Right cardiac atrium (tissue), 5 donors: Measurements from ENCODE around the gene KIF1A. TPM values are rescaled to one million over a fixed set of nuclear protein-coding genes. Genes with fewer than 3 reads are reported as not detected.

Source experiments
- ATAC-seq, 2 donors: fragments of 200-7000 bp; cut with Tn5 transposase; one replicate each; pipeline versions ENCODE4 v1.8.0 to v1.9.1; 2020; ENCODE audit warnings: moderate library complexity in 2 of 2, mild to moderate bottlenecking in 1 of 2
- DNase-seq, 3 donors: peaks; one replicate each; pipeline ENCODE4 v3.0.0-alpha.2; 2020
- H3K27ac ChIP-seq: one replicate; pipeline ENCODE4 v1.5.1; 2013; ENCODE audit warnings: mild to moderate bottlenecking, low read length, control low read depth, moderate library complexity
- H3K27me3 ChIP-seq: one replicate; pipeline ENCODE4 v1.6.1; 2013; ENCODE audit not compliant: control insufficient read depth, insufficient read depth
- H3K4me1 ChIP-seq: one replicate; pipeline ENCODE4 v1.6.1; 2013; ENCODE audit warnings: low read length; ENCODE audit not compliant: control insufficient read depth, insufficient read depth
- H3K4me3 ChIP-seq: one replicate; pipeline ENCODE4 v1.5.1; 2013; ENCODE audit warnings: low read length, control low read depth
- H3K9me3 ChIP-seq: one replicate; pipeline ENCODE4 v1.6.1; 2013; ENCODE audit warnings: low read length; ENCODE audit not compliant: control insufficient read depth
- WGBS: extraction: QIAGEN DNeasy Blood & Tissue Kit; methylation state at CpG from one replicate; pipeline ENCODE4 v1.1.7; 2013; 5-methylcytosine and 5-hydroxymethylcytosine counted together
- intact Hi-C, 4 donors: fragments of 100-400 bp; cut with DNase I; formaldehyde crosslinking; loops; one replicate each; pipeline versions ENCODE4 v1.11.0 to v1.14.0; 2022 to 2023
- polyA plus RNA-seq: library from polyadenylated mRNA; stranded (reverse); fragments of 200-250 nt; gene quantifications from one replicate; pipeline ENCODE4 v1.2.3, GENCODE V29; 2013
- total RNA-seq, 4 donors: library from RNA; stranded (reverse); fragmentation: NEBNext Ultra II Directional; extraction: Animal tissue kit (Norgen Biotek cat#: 25700); gene quantifications; one replicate each; pipeline ENCODE4 v1.2.1, GENCODE V29; 2021
- donor health status: healthy with polysubstance abuse.
- donor health status: DM: no; HTN: yes; CAD: no.
- donor health status: DM: no; HTN: no; CAD: no.
- donor health status: DM: no; HTN: yes; CAD: no; lungs with severe emphysema.
- donor health status: DM: yes; HTN: yes; CAD: no.

KIF1A gene
- total and polyA plus RNA-seq, 5 donors: 45.3 to 83.0 (median 59.3) TPM

GRCh38 chr2:240789501-240790369 lies 30.3 kb downstream of the KIF1A start:
- Histone ChIP-seq H3K27me3 (no peaks in the 10 kb centered on the region), H3K27ac (no peak overlapping the region), H3K9me3 (no peaks in the 10 kb centered on the region), H3K4me3 (no peak overlapping the region), H3K4me1 (no peaks in the 10 kb centered on the region)
- DNase-seq: peak in 2 of 3 donors; percentile 12 to 34
- intact Hi-C loops: no loop called here
- WGBS: 90% methylated on average over 23 of the region's 23 CpGs
- ATAC-seq: no peak

- no peak for ATAC-seq
- 92% methylated on average over 13 of the region's 13 CpGs for WGBS
- DNase-seq: peak in 1 of 3 donors; percentile 48
- Histone ChIP-seq H3K27ac (no peak overlapping the region), H3K27me3 (no peaks in the 10 kb centered on the region), H3K4me3 (no peak overlapping the region), H3K9me3 (no peaks in the 10 kb centered on the region), H3K4me1 (no peaks in the 10 kb centered on the region)
- intact Hi-C loops: no loop called here
Observed at GRCh38 chr2:240789051-240789453, 31.0 kb downstream of the KIF1A start.

- H3K9me3 ChIP-seq: no peaks in the 10 kb centered on the region
- intact Hi-C loops: no loop called here
- no peak for DNase-seq
Observed at GRCh38 chr2:240788482-240788881, 31.5 kb downstream of the KIF1A start.

GRCh38 chr2:240787521-240788472 lies 32.2 kb downstream of the KIF1A start:
- DNase-seq (peak in 2 of 3 donors; percentile 8 to 32), ATAC-seq (no peak)
- intact Hi-C loops: no loop called here
- Histone ChIP-seq H3K9me3 (no peaks in the 10 kb centered on the region), H3K4me1 (no peaks in the 10 kb centered on the region), H3K27ac (no peak overlapping the region), H3K4me3 (no peak overlapping the region), H3K27me3 (no peaks in the 10 kb centered on the region)
- 92% methylated on average over 23 of the region's 23 CpGs for whole genome bisulfite sequencing

More at GRCh38 chr2:240788482-240788881, 31.5 kb downstream of the KIF1A start:
- H3K4me3 ChIP-seq: no peak overlapping the region
- no peak overlapping the region for H3K27ac ChIP-seq
- WGBS: 85% methylated on average over 4 of the region's 4 CpGs
- ATAC-seq: no peak
- H3K27me3 ChIP-seq: no peaks in the 10 kb centered on the region
- no peaks in the 10 kb centered on the region for H3K4me1 ChIP-seq

GRCh38 chr2:240786871-240787311 lies 33.1 kb downstream of the KIF1A start:
- Histone ChIP-seq H3K4me3 (no peak overlapping the region), H3K27ac (no peak overlapping the region), H3K27me3 (no peaks in the 10 kb centered on the region), H3K9me3 (no peaks in the 10 kb centered on the region), H3K4me1 (no peaks in the 10 kb centered on the region)
- ATAC-seq (no peak), DNase-seq (peak in 1 of 3 donors; percentile 29)
- intact Hi-C loops: no loop called here
- 85% methylated on average over 17 of the region's 17 CpGs for WGBS

- intact Hi-C loops: no loop called here
- ATAC-seq (peak in 1 of 2 donors; percentile 17), DNase-seq (peak in 1 of 3 donors; percentile 40)
- WGBS: 80% methylated on average over 8 of the region's 8 CpGs
- no peaks in the 10 kb centered on the region for H3K27me3 ChIP-seq
- no peaks in the 10 kb centered on the region for H3K4me1 ChIP-seq
- no peak overlapping the region for H3K4me3 ChIP-seq
- no peak overlapping the region for H3K27ac ChIP-seq
- no peaks in the 10 kb centered on the region for H3K9me3 ChIP-seq
Observed at GRCh38 chr2:240786355-240786841, 33.6 kb downstream of the KIF1A start.

GRCh38 chr2:240785424-240786335 lies 34.3 kb downstream of the KIF1A start:
- no peak overlapping the region for H3K27ac ChIP-seq
- ATAC-seq (no peak), DNase-seq (peak; percentile 9 to 48 (median 40))
- H3K4me1 ChIP-seq: no peaks in the 10 kb centered on the region
- intact Hi-C loops: no loop called here
- no peaks in the 10 kb centered on the region for H3K9me3 ChIP-seq
- no peaks in the 10 kb centered on the region for H3K27me3 ChIP-seq
- no peak overlapping the region for H3K4me3 ChIP-seq
- 80% methylated on average over 25 of the region's 25 CpGs for WGBS

- intact Hi-C loops: no loop called here
- H3K4me1 ChIP-seq: no peaks in the 10 kb centered on the region
- H3K4me3 ChIP-seq: no peak overlapping the region
- WGBS: 87% methylated on average over 25 of the region's 25 CpGs
- ATAC-seq (no peak), DNase-seq (peak; percentile 10 to 43 (median 40))
- no peaks in the 10 kb centered on the region for H3K9me3 ChIP-seq
- H3K27me3 ChIP-seq: no peaks in the 10 kb centered on the region
- no peak overlapping the region for H3K27ac ChIP-seq
Observed at GRCh38 chr2:240784629-240785423, 35.2 kb downstream of the KIF1A start.

- no peak overlapping the region for H3K4me3 ChIP-seq
- no peaks in the 10 kb centered on the region for H3K9me3 ChIP-seq
- DNase-seq: peak; percentile 8 to 46 (median 26)
- ATAC-seq: no peak
- no peaks in the 10 kb centered on the region for H3K4me1 ChIP-seq
- 90% methylated on average over 36 of the region's 36 CpGs for WGBS
- H3K27ac ChIP-seq: no peak overlapping the region
- intact Hi-C loops: no loop called here
- H3K27me3 ChIP-seq: no peaks in the 10 kb centered on the region
Observed at GRCh38 chr2:240783819-240784621, 36.0 kb downstream of the KIF1A start.
